ENCODE measurements around the gene PRPSAP2.

Gene PRPSAP2

DNA sequence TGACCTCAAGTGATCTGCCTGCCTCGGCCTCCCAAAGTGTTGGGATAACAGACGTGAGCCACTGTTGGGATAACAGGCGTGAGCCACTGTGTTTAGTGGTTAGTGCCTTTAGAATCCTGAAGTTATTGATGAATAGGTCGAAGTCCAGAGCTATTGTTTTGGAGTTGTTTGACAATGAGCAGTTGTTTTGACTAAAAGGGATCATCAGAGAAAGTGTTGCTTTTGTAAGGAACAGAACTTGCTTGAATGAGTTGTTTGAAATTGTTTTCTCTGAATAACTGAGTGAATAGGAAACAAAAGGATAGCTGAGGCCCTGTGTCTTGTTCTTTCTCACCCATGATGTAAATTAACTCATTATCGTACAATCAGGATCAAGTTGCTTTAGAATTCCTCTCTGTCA lies 46.6 kb downstream of the PRPSAP2 start:
- no peak for DNase-seq (ENCODE audit: low spot score)
- TF ChIP-seq, protein P1, sequence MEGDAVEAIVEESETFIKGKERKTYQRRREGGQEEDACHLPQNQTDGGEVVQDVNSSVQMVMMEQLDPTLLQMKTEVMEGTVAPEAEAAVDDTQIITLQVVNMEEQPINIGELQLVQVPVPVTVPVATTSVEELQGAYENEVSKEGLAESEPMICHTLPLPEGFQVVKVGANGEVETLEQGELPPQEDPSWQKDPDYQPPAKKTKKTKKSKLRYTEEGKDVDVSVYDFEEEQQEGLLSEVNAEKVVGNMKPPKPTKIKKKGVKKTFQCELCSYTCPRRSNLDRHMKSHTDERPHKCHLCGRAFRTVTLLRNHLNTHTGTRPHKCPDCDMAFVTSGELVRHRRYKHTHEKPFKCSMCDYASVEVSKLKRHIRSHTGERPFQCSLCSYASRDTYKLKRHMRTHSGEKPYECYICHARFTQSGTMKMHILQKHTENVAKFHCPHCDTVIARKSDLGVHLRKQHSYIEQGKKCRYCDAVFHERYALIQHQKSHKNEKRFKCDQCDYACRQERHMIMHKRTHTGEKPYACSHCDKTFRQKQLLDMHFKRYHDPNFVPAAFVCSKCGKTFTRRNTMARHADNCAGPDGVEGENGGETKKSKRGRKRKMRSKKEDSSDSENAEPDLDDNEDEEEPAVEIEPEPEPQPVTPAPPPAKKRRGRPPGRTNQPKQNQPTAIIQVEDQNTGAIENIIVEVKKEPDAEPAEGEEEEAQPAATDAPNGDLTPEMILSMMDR (IDR thresholded peaks at IDR 0.05; ENCODE audit: extremely low read depth, missing control alignments) = no peak

DNA sequence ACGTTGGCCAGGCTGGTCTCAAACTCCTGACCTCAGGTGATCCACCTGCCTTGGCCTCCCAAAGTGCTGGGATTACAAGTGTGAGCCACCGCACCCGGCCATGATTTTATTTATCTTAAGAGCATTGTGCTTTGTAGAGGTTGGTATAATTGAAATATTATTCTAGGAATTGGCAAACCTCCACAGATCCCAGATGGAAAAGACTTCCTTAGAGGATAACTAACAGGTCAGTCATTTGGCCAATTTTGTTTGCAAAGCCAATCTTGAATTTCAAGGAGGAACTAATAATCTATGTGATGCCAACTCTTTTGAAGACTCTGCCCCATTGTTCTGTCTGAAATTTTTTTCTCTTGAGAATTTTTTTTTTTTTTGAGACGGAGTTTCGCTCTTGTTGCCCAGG lies 47.3 kb downstream of the PRPSAP2 start:
- TF ChIP-seq, protein P1 (IDR thresholded peaks at IDR 0.05; ENCODE audit: extremely low read depth, missing control alignments) = no peak
- DNase-seq (ENCODE audit: low spot score) = no peak

GRCh38 chr17:18910326-18910725 lies 52.4 kb downstream of the PRPSAP2 start:
- TF ChIP-seq, protein P1 (IDR thresholded peaks at IDR 0.05; ENCODE audit: extremely low read depth, missing control alignments) = no peak
- DNase-seq (ENCODE audit: low spot score) = no peak

GRCh38 chr17:18910881-18911280 lies 53.0 kb downstream of the PRPSAP2 start:
- TF ChIP-seq, protein P1 (IDR thresholded peaks at IDR 0.05; ENCODE audit: extremely low read depth, missing control alignments) = no peak
- DNase-seq (ENCODE audit: low spot score) = no peak

DNA sequence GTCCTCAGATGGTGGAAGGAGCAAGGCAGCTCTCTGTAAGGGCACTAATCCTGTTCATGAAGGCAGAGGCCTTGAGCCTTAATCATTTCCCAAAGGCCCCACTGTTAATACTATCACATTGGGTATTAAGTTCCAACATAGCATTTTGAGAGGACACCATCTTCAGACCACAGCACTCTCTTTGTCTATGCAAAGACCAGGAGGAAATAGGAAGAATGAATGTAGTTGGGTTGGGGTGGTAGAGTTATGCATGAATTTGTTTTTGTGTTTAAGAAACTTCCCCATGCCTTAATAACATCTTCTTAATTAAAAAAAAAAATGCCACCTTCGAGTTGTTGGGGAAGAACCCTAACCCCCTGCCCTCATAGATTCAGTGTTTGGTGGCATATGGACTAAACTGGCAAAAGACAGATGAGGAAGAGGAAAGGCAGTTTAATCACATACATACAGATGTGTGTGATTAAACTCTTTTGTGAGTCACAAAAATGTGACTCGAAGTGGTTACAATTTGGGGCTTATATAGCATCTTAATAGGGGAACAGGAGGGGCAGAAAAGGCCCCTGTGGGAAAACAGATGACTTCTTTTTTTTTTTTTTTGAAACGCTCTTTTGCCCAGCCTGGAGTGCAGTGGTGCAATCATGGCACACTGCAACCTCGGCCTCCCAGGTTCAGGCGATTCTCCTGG lies 59.0 kb downstream of the PRPSAP2 start:
- TF ChIP-seq, protein P1 (IDR thresholded peaks at IDR 0.05; ENCODE audit: extremely low read depth, missing control alignments) = no peak
- DNase-seq (ENCODE audit: low spot score) = no peak

DNA sequence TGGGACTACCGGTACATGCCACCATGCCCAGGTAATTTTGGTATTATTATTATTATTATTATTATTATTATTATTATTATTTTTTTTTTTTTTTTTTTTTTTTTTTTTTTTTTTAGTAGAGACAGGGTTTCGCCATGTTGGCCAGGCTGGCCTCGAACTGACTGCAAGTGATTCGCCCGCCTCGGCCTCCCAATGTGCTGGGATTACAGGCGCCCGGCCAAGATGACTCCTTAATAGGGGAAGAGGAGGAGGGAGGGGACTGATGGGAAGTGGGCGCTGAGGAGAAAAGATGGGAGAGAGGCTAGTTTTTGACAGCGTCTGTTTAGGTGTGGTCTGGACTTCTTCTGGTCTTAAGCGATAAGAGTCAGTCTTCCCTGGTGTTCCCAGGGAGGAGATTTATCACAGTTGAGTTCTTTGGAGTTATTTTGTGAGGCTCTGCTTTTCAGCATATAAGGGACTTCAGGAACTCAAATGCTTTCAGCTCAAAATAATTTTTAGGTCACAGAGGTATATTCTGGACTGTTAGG lies 59.6 kb downstream of the PRPSAP2 start:
- TF ChIP-seq, protein P1 (IDR thresholded peaks at IDR 0.05; ENCODE audit: extremely low read depth, missing control alignments) = no peak
- DNase-seq (ENCODE audit: low spot score) = no peak

DNA sequence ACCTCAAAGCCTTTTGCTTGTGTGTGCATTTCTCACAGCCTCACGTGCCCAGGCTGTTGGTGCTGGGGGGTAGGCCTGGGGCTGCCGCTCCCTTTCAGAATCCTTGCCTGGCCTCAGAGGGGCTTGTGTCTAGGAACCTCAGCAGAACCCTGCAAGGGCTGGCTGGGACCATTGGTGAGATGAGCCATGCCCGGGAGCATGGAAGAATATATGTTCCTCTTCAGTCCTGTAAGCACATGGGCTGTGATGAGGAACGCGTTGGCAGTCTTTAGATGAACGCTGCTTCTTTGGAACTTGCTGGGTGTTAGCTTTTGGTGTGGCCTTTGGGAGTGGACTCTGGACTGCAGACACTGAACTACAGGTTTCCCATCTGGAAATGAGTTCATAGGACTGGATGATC lies 62.0 kb downstream of the PRPSAP2 start:
- no peak for DNase-seq (ENCODE audit: low spot score)
- TF ChIP-seq, protein P1 (IDR thresholded peaks at IDR 0.05; ENCODE audit: extremely low read depth, missing control alignments) = no peak

Measured in GM20000 (cell line).